WTC11 (cell line): ENCODE measurements around the gene COX4I1.

Experiments used
- ETV6 ChIP-seq: sonication (generic); formaldehyde crosslinking; IDR thresholded peaks from 2 replicates; pipeline ENCODE4 v1.8.1; 2022; ENCODE audit warnings: mild to moderate bottlenecking, missing genetic modification reagents
- TF ChIP-seq, protein P1 (sequence below): sonication (generic); formaldehyde crosslinking; IDR thresholded peaks from 2 replicates; pipeline ENCODE4 v1.8.0; 2022; ENCODE audit warnings: mild to moderate bottlenecking, missing genetic modification reagents
- TF ChIP-seq, protein P2 (sequence below): fragments of 200-600 bp; IDR thresholded peaks from 2 replicates; pipeline ENCODE4 v1.8.0; 2022; ENCODE audit warnings: antibody characterized with exemption

DNA sequence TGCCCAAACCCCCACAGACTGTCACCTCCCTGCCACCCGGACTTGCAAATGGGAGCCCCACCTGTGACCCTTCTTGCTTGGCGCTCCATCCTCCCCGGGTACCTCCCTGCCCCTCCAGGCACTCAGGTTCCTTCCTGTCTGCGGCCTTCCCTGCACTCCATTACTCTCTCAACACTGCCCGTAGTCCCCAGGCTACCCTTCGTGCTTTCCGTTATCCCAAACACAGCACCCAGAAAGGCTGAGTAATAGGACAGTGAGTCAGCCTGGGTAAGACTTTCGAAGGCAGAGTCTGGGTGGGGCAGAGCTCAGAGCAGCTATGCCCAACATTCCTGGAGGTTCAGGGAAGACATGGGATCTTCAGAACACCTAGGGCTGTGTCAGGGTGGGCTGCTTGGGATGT lies 32.0 kb upstream of the COX4I1 start:
- TF ChIP-seq ETV6 (CRISPR knock-in tag): no peak
- TF ChIP-seq, protein P1, sequence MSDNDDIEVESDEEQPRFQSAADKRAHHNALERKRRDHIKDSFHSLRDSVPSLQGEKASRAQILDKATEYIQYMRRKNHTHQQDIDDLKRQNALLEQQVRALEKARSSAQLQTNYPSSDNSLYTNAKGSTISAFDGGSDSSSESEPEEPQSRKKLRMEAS (CRISPR knock-in tag): no peak
- TF ChIP-seq, protein P2, sequence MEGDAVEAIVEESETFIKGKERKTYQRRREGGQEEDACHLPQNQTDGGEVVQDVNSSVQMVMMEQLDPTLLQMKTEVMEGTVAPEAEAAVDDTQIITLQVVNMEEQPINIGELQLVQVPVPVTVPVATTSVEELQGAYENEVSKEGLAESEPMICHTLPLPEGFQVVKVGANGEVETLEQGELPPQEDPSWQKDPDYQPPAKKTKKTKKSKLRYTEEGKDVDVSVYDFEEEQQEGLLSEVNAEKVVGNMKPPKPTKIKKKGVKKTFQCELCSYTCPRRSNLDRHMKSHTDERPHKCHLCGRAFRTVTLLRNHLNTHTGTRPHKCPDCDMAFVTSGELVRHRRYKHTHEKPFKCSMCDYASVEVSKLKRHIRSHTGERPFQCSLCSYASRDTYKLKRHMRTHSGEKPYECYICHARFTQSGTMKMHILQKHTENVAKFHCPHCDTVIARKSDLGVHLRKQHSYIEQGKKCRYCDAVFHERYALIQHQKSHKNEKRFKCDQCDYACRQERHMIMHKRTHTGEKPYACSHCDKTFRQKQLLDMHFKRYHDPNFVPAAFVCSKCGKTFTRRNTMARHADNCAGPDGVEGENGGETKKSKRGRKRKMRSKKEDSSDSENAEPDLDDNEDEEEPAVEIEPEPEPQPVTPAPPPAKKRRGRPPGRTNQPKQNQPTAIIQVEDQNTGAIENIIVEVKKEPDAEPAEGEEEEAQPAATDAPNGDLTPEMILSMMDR: no peak
